AG09309 (cell line): ENCODE data around the gene TMEM203.

Experiments used
- DNase-seq: peaks from one replicate; pipeline ENCODE4 v3.0.0-alpha.2; 2010; ENCODE audit warnings: low read depth
- H3K4me3 ChIP-seq: 2 replicates; pipeline ENCODE4 v1.5.1; 2011; ENCODE audit warnings: mild to moderate bottlenecking, low read depth, low read length, moderate library complexity; ENCODE audit not compliant: control insufficient read depth
- TF ChIP-seq, protein P1 (sequence below): IDR thresholded peaks from 2 replicates; pipeline ENCODE4 v1.5.1; 2011; ENCODE audit warnings: mild to moderate bottlenecking, low read depth, low read length, inconsistent platforms; ENCODE audit not compliant: insufficient read depth, control insufficient read depth; ENCODE audit errors: missing control alignments

TMEM203 gene

GRCh38 chr9:137201205-137201868 is 4.1 kb downstream of the TMEM203 start:
- TF ChIP-seq, protein P1, sequence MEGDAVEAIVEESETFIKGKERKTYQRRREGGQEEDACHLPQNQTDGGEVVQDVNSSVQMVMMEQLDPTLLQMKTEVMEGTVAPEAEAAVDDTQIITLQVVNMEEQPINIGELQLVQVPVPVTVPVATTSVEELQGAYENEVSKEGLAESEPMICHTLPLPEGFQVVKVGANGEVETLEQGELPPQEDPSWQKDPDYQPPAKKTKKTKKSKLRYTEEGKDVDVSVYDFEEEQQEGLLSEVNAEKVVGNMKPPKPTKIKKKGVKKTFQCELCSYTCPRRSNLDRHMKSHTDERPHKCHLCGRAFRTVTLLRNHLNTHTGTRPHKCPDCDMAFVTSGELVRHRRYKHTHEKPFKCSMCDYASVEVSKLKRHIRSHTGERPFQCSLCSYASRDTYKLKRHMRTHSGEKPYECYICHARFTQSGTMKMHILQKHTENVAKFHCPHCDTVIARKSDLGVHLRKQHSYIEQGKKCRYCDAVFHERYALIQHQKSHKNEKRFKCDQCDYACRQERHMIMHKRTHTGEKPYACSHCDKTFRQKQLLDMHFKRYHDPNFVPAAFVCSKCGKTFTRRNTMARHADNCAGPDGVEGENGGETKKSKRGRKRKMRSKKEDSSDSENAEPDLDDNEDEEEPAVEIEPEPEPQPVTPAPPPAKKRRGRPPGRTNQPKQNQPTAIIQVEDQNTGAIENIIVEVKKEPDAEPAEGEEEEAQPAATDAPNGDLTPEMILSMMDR, result no peak
- no peak for DNase-seq
- H3K4me3 ChIP-seq, result peak overlapping the region; percentile 57

- peak; percentile 91 for DNase-seq
- TF ChIP-seq, protein P1, result no peak
- peak within 1 kb of the TSS; percentile 57 for H3K4me3 ChIP-seq
Observed at GRCh38 chr9:137200311-137201204, 4.9 kb downstream of the TMEM203 start, which contains the start of gene TPRN. Gene TPRN (minus strand): TSS chr9:137200741. CDS start chr9:137200711, 30 bp downstream.

- peak overlapping the region; percentile 42 for H3K4me3 ChIP-seq
- TF ChIP-seq, protein P1, result no peak
- no peak for DNase-seq
Observed at GRCh38 chr9:137199411-137200121, 5.9 kb downstream of the TMEM203 start.

- no peak for DNase-seq
- TF ChIP-seq, protein P1, result no peak
- H3K4me3 ChIP-seq, result peak overlapping the region; percentile 42
Observed at GRCh38 chr9:137198902-137199283, 6.6 kb downstream of the TMEM203 start.

DNA sequence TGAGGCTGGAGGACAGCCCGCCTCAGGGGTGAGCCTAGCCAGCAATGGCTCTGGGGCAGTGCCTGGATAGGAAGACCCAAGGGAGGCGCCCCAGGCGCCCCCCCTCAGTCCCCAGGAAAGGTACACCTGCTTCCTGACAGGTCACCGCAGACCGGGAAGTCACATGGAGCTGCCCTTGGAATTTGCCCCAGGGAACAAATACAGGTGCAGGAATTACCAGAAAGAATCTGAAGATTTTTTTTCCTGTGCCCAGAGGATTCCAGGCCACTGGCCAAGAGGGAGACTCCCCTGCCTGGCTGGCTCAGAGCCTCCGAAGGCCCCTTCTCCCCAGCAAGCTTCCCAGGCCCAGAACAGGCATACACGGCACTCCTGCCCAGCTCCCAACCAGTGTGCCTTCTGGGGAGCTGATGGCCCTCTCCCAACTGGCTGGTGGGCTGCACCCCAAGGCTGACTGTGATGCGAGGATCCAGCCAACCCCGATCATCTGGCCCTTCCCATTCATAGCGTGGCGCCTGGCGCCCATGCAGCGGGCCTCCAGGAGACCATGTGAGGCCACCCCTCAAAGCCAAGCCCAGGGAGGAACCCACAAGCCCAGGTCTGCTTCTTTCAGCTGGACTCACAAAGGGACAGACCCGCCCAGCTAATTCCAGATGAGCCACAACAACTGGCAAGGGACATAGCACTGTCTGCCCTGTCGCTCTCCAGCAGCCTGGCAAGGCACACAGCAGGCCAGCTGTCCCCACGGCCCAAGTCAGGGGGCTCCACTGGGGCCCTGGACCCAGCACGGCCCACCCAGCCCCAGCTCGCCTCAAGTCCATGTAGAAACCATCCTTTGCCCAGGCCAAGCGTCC is 7.2 kb downstream of the TMEM203 start:
- no peak for DNase-seq
- TF ChIP-seq, protein P1, result no peak
- H3K4me3 ChIP-seq, result peak overlapping the region; percentile 42
